Stomach (tissue), 4 donors: Measurements from ENCODE around the gene CRYM.

Experiments
- EP300 ChIP-seq: sonication (generic); formaldehyde crosslinking; IDR thresholded peaks from one replicate; pipeline ENCODE4 v1.6.1; 2017; ENCODE audit warnings: antibody characterized with exemption
- POLR2A ChIP-seq, 4 donors: fragments of 450-650 bp; IDR thresholded peaks; one replicate each; pipeline ENCODE4 v1.6.1; 2016; ENCODE audit warnings: antibody characterized with exemption in 4 of 4, control low read depth in 2 of 4, mild to moderate bottlenecking in 1 of 4, moderate library complexity in 1 of 4
- POLR2AphosphoS5 ChIP-seq, 3 donors: sonication (generic); formaldehyde crosslinking; IDR thresholded peaks; one replicate each; pipeline ENCODE4 v1.6.1; 2016; ENCODE audit warnings: antibody characterized with exemption in 3 of 3
- TF ChIP-seq, protein P1 (sequence below), 7 experiments: fragments of 450-650 bp in 4 of 7; fragments of 200-600 bp in 3 of 7; sonication (generic) in 3 of 7; IDR thresholded peaks; one replicate each; pipeline ENCODE4 v1.5.1; 2016 to 2019; ENCODE audit warnings: antibody characterized with exemption in 7 of 7, control low read depth in 2 of 7, mild to moderate bottlenecking in 1 of 7

DNA sequence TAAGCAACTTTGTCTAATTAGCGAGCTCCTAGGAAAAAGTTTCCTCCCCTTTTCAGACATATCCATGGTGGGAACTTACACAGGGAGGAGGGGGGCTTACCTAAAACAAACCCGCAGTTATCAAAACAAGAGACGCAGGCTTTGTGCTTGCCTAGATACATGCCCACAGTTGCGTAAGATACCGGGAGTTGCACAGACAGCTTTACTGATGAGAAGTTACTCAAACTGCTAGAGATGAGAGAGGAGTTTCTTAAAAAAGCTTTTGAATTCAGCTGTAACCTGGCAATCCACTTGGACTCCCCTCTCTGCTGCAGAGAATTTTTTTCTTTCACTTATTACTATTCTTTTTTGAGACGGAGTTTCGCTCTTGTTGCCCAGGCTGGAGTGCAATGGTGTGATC lies 59.9 kb downstream of the CRYM start:
- TF ChIP-seq, protein P1, sequence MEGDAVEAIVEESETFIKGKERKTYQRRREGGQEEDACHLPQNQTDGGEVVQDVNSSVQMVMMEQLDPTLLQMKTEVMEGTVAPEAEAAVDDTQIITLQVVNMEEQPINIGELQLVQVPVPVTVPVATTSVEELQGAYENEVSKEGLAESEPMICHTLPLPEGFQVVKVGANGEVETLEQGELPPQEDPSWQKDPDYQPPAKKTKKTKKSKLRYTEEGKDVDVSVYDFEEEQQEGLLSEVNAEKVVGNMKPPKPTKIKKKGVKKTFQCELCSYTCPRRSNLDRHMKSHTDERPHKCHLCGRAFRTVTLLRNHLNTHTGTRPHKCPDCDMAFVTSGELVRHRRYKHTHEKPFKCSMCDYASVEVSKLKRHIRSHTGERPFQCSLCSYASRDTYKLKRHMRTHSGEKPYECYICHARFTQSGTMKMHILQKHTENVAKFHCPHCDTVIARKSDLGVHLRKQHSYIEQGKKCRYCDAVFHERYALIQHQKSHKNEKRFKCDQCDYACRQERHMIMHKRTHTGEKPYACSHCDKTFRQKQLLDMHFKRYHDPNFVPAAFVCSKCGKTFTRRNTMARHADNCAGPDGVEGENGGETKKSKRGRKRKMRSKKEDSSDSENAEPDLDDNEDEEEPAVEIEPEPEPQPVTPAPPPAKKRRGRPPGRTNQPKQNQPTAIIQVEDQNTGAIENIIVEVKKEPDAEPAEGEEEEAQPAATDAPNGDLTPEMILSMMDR (IDR thresholded peaks at IDR 0.05) = no peak
- TF ChIP-seq POLR2A (IDR thresholded peaks at IDR 0.05) (no peak), POLR2AphosphoS5 (IDR thresholded peaks at IDR 0.05) (no peak), EP300 (no peak)
